HL-60 (cell line): ENCODE measurements around the gene ETV7.

ENCODE experiments used
- DNase-seq, 2 experiments: peaks; one replicate each; pipeline ENCODE4 v3.0.0-alpha.2; 2010 to 2020; ENCODE audit warnings: low read depth in 1 of 2, low spot score in 1 of 2
- H3K27ac ChIP-seq: fragments of 250-450 bp; sonication (Bioruptor Pico); replicated peaks from 2 replicates; pipeline ENCODE4 v1.5.1; 2020; ENCODE audit warnings: mild to moderate bottlenecking, moderate library complexity
- H3K27me3 ChIP-seq: fragments of 250-450 bp; sonication (Bioruptor Pico); 2 replicates; pipeline ENCODE4 v1.5.1; 2021; ENCODE audit warnings: mild to moderate bottlenecking, moderate library complexity; ENCODE audit not compliant: insufficient read depth, poor library complexity, severe bottlenecking
- H3K4me3 ChIP-seq: replicated peaks from 2 replicates; pipeline ENCODE4 v1.5.1; 2011; ENCODE audit warnings: mild to moderate bottlenecking, control low read depth, low read length; ENCODE audit not compliant: insufficient read depth
- CTCF ChIP-seq: IDR thresholded peaks from one replicate; pipeline ENCODE4 v1.5.1; 2011; ENCODE audit warnings: low read length, control low read depth, inconsistent platforms; ENCODE audit not compliant: insufficient read depth
- GABPA ChIP-seq: IDR thresholded peaks from 2 replicates; pipeline ENCODE4 v1.6.1; 2012; ENCODE audit warnings: low read depth
- POLR2AphosphoS5 ChIP-seq: IDR thresholded peaks from 2 replicates; pipeline ENCODE4 v1.6.1; 2012; ENCODE audit warnings: low read depth
- REST ChIP-seq: IDR thresholded peaks from 2 replicates; pipeline ENCODE4 v1.6.1; 2012; ENCODE audit warnings: low read depth; ENCODE audit not compliant: insufficient replicate concordance
- SPI1 ChIP-seq: IDR thresholded peaks from 2 replicates; pipeline ENCODE4 v1.6.1; 2012; ENCODE audit warnings: low read depth, mild to moderate bottlenecking, borderline replicate concordance

ETV7 gene

GRCh38 chr6:36349240-36349639 lies 38.2 kb downstream of the ETV7 start:
- DNase-seq = no peak
- Histone ChIP-seq H3K27me3 (no peaks in the 10 kb centered on the region), H3K27ac (no peak overlapping the region), H3K4me3 (no peak overlapping the region)
- TF ChIP-seq POLR2AphosphoS5 (no peak), CTCF (no peak), REST (no peak), SPI1 (no peak), GABPA (no peak)

GRCh38 chr6:36347621-36348020 lies 39.8 kb downstream of the ETV7 start:
- H3K4me3 ChIP-seq = no peak overlapping the region
- H3K27me3 ChIP-seq = no peaks in the 10 kb centered on the region
- no peak for DNase-seq
- H3K27ac ChIP-seq = no peak overlapping the region
- TF ChIP-seq SPI1 (no peak), REST (no peak), GABPA (no peak), POLR2AphosphoS5 (no peak), CTCF (no peak)

- Histone ChIP-seq H3K27ac (no peak overlapping the region), H3K4me3 (no peak overlapping the region), H3K27me3 (no peaks in the 10 kb centered on the region)
- DNase-seq = no peak
- TF ChIP-seq REST = no peak
- no peak for TF ChIP-seq POLR2AphosphoS5
- no peak for TF ChIP-seq GABPA
- TF ChIP-seq CTCF = no peak
- no peak for TF ChIP-seq SPI1
These were observed 40.8 kb downstream of the ETV7 start for GRCh38 chr6:36346486-36347273.
